Kidney epithelial cell (primary cell): ENCODE data around the gene CYP2A7. TPM values are rescaled to one million over a fixed set of nuclear protein-coding genes. Genes with fewer than 3 reads are reported as not detected.
"Not testable (repeated sequence)": the region's sequence is repeated elsewhere in the genome, so short reads cannot be mapped to it uniquely, and the experiment has no call there.

Experiments
- DNase-seq: peaks from one replicate; pipeline ENCODE4 v3.0.0-alpha.2; 2010; ENCODE audit warnings: low read depth
- H3K27me3 ChIP-seq: 2 replicates; pipeline ENCODE4 v1.6.0; 2011; ENCODE audit warnings: low read length; ENCODE audit not compliant: control insufficient read depth, insufficient read depth
- H3K36me3 ChIP-seq: 2 replicates; pipeline ENCODE4 v1.5.1; 2011; ENCODE audit warnings: low read length; ENCODE audit not compliant: control insufficient read depth, insufficient read depth
- H3K4me3 ChIP-seq: 2 replicates; pipeline ENCODE4 v1.5.1; 2011; ENCODE audit warnings: low read depth, mild to moderate bottlenecking, control low read depth, low read length
- total RNA-seq: library from RNA; depleted of rRNA; stranded (reverse); fragments of >200 nt; gene quantifications from 2 replicates; pipeline ENCODE4 v1.2.3, GENCODE V29; 2015
- TF ChIP-seq, protein P1 (sequence below): IDR thresholded peaks from 2 replicates; pipeline ENCODE4 v1.5.1; 2011; ENCODE audit warnings: mild to moderate bottlenecking, moderate library complexity, low read length, control low read depth, inconsistent platforms; ENCODE audit not compliant: insufficient read depth, poor library complexity, severe bottlenecking

Gene CYP2A7
- total RNA-seq, 1 donor from 2014 or later: not detected

DNA sequence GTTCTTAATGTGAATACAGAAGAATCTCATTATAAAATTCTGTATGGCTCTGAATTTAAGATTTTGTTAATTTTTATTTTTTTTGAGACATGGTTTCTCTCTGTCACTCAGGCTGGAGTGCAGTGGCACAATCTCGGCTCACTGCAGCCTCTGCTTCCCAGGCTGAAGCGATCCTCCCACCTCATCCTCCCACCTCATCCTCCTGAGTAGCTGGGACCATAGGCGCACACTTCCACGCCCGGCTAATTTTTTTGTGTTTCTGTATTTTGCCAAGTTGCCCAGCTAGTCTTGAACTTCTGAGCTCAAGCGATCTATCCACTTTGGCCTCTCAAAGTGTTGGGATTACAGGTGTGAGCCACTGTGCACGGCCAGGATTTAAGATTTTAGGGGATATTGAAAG, 14.3 kb downstream of the CYP2A7 start:
- Histone ChIP-seq H3K36me3 (no peaks in the 10 kb centered on the region), H3K4me3 (no peak overlapping the region)
- TF ChIP-seq, protein P1, sequence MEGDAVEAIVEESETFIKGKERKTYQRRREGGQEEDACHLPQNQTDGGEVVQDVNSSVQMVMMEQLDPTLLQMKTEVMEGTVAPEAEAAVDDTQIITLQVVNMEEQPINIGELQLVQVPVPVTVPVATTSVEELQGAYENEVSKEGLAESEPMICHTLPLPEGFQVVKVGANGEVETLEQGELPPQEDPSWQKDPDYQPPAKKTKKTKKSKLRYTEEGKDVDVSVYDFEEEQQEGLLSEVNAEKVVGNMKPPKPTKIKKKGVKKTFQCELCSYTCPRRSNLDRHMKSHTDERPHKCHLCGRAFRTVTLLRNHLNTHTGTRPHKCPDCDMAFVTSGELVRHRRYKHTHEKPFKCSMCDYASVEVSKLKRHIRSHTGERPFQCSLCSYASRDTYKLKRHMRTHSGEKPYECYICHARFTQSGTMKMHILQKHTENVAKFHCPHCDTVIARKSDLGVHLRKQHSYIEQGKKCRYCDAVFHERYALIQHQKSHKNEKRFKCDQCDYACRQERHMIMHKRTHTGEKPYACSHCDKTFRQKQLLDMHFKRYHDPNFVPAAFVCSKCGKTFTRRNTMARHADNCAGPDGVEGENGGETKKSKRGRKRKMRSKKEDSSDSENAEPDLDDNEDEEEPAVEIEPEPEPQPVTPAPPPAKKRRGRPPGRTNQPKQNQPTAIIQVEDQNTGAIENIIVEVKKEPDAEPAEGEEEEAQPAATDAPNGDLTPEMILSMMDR: no peak

DNA sequence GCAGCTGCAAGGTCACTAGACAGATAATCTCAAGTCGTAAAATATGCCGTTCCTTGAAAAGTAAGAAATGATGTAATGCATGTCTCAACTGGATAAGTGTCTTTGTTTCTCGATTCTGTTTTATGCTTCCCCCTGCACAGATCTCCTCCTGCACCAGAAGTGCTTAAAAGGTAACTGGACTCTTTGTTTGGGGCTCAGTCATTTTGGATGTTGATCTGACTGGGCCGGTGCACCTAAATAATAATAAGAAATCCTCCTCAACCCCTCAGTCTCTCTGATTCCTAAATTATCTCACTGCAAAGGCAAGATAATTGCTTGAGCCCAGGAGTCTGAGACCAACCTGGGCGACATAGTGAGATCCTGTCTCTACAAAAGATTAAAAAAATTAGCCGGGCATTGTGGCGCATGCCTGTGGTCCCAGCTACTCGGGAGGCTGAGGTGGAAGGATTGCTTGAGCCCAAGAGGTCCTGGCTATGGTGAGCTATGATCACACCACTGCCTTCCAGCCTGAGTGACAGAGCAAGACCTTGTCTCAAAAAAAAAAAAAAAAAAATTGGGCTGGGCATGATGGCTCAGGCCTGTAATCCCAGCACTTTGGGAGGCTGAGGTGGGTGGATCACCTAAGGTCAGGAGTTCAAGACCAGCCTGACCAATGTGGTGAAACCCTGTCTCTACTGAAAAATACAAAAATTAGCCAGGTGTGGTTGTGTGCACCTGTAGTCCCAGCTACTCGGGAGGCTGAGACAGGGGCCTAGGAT, 17.1 kb downstream of the CYP2A7 start:
- not testable (repeated sequence) for DNase-seq, H3K27me3 ChIP-seq, H3K36me3 ChIP-seq, H3K4me3 ChIP-seq

More for the DNA sequence above, 14.3 kb downstream of the CYP2A7 start:
- no peak for DNase-seq
- H3K27me3 ChIP-seq: no peaks in the 10 kb centered on the region

DNA sequence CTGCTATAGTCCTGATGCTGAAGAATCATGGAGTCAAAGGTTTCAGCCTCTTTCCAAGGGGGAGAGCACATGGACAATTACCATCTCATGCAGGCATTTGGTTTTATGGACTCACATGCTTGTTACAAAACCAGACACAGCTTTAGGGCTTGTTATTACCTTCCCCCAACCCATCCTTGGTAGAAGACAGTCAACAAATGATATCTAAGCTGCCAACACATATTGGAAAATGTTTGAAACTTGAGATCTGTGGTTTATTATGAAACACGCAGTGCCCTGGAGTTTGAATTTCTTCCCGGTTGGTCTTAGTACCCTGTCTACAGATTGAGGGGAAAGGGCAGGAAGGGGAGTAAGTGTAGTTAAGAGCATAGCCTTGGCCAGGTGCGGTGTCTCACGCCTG, 19.2 kb downstream of the CYP2A7 start:
- Histone ChIP-seq H3K27me3 (no peaks in the 10 kb centered on the region), H3K36me3 (no peaks in the 10 kb centered on the region), H3K4me3 (no peak overlapping the region)
- no peak for DNase-seq
- TF ChIP-seq, protein P1: no peak

DNA sequence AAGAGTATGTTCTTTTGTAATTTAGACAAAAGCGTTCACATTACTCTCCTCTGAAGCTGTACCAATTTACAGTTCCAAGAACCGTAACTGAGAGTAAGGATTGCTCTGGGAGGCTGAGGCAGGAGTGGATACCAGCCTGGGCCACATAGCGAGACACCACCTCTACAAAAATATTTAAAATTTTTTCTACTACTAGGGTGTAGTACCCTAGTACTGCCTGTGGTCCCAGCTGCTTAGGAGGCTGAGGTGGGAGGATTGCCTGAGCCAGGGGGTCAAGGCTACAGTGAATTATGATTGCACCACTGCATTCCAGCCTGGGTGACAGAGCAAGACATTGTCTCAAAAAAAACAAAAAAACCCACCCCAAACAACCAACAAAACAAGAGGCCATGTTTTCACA, 19.7 kb downstream of the CYP2A7 start:
- Histone ChIP-seq H3K27me3 (no peaks in the 10 kb centered on the region), H3K36me3 (no peaks in the 10 kb centered on the region), H3K4me3 (no peak overlapping the region)
- no peak for DNase-seq
- TF ChIP-seq, protein P1: no peak

DNA sequence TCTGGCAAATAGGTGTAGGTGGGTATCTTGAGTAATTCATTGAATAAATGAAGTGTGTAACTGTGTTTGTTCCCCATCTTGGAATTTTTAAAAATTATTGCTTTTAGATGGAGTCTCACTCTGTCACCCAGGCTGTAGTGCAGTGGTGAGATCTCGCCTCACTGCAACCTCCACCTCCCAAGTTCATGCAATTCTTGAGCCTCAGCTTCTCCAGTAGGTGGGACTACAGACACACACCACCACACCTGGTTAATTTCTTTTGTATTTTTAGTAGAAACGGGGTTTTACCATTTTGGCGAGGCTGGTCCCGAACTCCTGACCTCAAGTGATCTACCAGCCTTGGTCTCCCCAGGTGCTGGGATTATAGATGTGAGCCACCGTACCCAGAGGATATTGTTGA, 23.9 kb downstream of the CYP2A7 start:
- H3K27me3 ChIP-seq: no peaks in the 10 kb centered on the region
- H3K4me3 ChIP-seq: no peak overlapping the region
- no peaks in the 10 kb centered on the region for H3K36me3 ChIP-seq
- TF ChIP-seq, protein P1: no peak
- DNase-seq: no peak

DNA sequence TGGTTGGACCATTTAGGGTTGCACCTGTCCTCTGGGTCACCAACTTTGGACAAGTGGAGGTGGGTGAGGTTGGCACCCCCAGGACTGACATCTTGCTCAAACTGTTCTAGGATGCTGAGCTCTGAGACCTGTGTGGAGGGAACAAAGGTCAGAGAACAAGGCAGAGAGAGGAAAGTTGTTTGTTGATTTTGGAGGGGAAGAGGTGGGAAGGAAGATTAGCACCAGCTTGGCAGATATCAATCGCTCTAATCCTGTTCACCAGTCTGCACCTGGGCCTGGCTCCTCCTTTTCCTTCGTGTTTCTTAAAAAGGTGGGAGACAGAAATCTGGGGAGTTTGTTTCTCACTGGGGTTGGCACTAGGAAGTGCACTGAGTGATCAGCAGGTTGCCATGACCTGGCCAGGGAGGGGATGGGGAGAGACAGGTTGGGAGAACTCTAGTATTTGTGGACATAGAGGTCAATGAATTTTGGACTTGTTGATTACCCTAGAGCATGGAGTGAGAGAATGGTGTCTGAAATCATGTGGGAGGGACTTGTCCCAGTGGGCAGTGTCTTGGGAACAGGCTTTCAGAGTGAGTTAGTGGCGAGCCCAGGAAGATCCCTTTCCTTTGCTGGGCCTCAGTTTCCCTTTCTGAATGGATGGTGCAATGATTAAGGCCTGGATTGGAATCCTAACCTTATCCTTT, 29.4 kb downstream of the CYP2A7 start:
- not testable (repeated sequence) for DNase-seq, H3K36me3 ChIP-seq, H3K4me3 ChIP-seq
- peaks cover 11% of the 10 kb centered on the region for H3K27me3 ChIP-seq

DNA sequence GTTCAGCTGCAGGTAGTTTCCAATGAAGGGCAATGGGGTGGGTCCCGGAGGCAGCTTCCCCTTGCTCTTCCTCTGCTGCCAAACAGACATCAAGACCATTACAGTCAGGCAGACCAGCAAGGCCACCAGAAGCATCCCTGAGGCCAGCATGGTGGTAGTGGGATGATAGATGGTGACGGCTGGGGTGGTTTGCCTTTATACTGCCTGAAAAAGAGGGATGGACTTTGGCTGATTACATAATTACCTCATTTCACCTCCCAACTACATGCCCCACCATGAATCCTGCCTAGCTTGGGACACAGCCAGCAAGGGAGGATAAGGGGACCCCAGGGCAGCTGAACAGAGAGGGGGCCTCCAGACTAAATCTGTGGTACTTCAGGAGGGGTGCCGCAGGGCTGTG, 31.8 kb downstream of the CYP2A7 start, which contains the start of gene CYP2A6:
Gene CYP2A6 (minus strand): TSS at position 171 of the 400 bp plus-strand sequence. CDS start 21 bp downstream, at position 150.
- H3K4me3 ChIP-seq, H3K36me3 ChIP-seq, DNase-seq: not testable (repeated sequence)
- H3K27me3 ChIP-seq: peaks cover 11% of the 10 kb centered on the region

DNA sequence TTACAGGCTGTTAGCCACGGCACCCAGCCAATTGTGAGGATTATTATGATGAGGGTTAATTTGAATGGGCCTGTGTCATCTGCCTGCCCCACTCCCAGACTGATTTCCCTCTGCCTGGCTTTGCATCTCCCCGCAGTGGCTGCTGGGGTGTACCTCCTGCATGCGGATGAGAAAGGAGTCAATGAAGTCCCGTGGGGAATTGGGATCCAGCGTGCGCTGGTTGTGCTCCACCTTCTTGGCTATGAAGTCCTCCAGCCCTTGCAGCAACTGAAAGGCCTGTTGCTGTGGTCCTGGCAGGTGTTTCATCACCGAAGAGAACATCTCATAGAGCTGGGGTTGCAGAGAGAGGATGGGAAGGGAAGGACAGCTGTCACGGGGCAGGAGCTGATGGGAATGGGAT, 35.3 kb downstream of the CYP2A7 start:
- H3K4me3 ChIP-seq, DNase-seq, H3K36me3 ChIP-seq: not testable (repeated sequence)
- H3K27me3 ChIP-seq: peaks cover 11% of the 10 kb centered on the region

DNA sequence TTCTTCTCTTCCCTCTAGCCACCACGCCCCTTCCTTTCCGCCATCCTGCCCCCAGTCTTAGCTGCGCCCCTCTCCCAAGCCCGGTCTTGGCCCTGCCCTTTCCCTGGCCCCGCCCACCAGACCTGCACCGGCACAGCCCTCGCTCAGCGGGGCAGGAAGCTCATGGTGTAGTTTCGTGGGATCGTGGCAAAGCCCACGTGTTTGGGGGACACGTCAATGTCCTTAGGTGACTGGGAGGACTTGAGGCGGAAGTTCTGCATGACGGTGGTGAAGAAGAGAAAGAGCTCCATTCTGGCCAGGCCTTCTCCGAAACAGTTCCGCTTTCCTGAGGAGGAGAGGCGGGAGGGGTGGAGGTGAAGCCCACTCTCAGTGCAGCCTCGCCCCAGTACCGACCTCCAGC, 38.4 kb downstream of the CYP2A7 start:
- H3K36me3 ChIP-seq: not testable (repeated sequence)

DNA sequence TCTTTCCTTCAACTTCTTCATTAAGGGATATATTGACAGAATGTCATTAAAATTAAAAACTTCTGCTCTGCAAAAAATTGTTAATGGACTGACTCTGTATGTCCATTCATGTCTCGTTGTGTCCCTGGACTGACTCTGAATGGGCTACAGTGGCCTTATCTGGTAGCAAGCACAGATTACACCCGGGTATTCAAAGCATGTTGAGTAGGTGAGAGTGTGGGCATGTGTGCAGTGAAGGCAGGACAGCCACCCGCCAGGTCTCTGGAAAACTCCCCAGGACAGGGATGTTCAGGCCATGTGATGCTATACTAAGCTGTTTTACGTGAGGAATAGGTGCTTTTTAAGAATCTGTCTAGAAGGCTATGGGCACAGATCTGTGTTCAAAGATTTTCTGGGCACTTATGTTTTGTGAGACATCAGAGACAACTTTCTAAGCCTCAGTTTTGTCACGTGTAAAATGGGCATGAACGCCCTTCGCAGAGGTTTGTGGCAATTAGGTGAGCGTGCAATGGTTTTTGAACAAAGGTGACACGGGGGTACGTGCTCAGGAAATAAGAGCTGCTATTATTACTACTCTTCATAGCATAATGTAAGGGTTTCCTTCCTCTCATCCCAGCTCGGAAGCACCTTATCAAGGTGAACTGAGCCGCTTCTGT, 38.9 kb downstream of the CYP2A7 start:
- not testable (repeated sequence) for DNase-seq, H3K27me3 ChIP-seq, H3K36me3 ChIP-seq, H3K4me3 ChIP-seq

More for the DNA sequence above, 38.4 kb downstream of the CYP2A7 start:
- H3K27me3 ChIP-seq, H3K4me3 ChIP-seq, DNase-seq: not testable (repeated sequence)
